IPS-18c (cell line): ENCODE data around the gene ADAM11.

Experiments
- H3K4me3 ChIP-seq: 2 replicates; pipeline ENCODE4 v1.7.0; 2013; ENCODE audit warnings: low read depth, mild to moderate bottlenecking, low read length, moderate library complexity; ENCODE audit not compliant: insufficient read depth
- H3K9me3 ChIP-seq: one replicate; pipeline ENCODE4 v1.6.1; 2013; ENCODE audit warnings: mild to moderate bottlenecking, low read length, moderate library complexity; ENCODE audit not compliant: control insufficient read depth, insufficient read depth

The ADAM11 gene

DNA sequence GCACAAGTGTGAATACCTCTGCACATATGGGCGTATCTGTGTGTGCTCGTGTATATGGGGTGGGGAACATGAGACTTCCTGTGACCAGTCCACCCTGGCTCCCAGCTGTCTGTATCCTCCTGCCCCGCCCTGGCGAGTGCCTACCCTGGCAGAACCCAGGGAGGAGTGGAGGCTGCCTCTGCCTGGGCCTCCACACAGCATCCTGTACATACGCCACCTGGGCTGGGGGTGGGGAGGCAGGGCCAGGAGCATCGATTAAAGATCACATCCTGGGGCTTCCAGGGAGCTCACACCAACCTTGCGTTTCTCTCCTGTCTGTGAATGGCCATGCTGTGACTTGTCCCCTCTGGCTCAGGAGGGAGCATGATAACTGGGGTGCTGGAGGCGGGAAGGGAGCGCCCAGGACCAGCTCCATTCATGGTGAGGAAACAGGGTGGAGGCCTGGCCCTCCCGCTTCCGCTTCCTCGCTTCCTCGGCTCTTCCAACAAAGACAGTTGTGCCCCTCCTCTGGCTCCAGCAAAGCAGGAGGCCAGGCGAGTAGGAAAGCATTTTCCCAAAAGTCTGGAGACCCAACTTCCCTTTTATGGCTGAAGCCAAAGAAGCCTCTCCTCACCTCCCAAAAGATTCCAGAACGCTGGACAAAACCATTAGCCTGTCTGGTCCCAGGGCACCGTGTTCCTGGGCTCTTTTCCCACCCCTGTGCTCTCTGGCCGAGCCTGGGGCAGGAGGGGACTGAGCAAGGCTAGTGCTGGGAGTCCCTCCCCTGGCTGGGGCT lies 22.9 kb downstream of the ADAM11 start:
- H3K9me3 ChIP-seq: no peaks in the 10 kb centered on the region
- no peak overlapping the region for H3K4me3 ChIP-seq

DNA sequence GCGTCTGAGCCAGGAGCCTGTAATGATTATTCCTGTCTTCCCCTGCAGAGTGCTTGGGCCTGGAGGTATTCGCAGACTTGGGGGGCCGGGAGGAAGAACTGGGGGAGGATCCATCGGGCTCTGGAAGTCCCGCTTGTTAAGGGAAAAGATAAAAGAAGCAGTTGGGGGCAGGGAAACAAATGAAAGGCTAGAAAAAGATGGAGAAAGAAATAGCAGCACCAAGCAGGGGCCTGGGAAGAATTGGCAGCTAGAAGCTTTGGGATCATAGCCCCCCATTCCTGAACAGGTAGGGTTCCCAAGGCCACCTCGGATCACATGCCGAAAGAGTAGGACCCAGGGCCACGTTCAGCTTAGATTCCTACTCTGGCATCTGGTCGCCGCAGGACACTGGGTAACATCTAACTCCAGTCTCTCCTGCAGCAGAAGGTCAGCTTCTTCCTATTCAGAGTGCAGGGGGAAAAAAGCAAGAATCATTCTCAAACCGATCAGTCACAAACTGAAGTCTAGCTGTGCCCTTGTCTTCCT lies 23.6 kb downstream of the ADAM11 start:
- H3K4me3 ChIP-seq: no peak overlapping the region
- H3K9me3 ChIP-seq: no peaks in the 10 kb centered on the region

- no peak overlapping the region for H3K4me3 ChIP-seq
- no peaks in the 10 kb centered on the region for H3K9me3 ChIP-seq
Measured at GRCh38 chr17:44785921-44786320, 27.1 kb downstream of the ADAM11 start.

GRCh38 chr17:44786551-44787081 lies 27.8 kb downstream of the ADAM11 start:
- H3K9me3 ChIP-seq: no peaks in the 10 kb centered on the region
- H3K4me3 ChIP-seq: no peak overlapping the region

DNA sequence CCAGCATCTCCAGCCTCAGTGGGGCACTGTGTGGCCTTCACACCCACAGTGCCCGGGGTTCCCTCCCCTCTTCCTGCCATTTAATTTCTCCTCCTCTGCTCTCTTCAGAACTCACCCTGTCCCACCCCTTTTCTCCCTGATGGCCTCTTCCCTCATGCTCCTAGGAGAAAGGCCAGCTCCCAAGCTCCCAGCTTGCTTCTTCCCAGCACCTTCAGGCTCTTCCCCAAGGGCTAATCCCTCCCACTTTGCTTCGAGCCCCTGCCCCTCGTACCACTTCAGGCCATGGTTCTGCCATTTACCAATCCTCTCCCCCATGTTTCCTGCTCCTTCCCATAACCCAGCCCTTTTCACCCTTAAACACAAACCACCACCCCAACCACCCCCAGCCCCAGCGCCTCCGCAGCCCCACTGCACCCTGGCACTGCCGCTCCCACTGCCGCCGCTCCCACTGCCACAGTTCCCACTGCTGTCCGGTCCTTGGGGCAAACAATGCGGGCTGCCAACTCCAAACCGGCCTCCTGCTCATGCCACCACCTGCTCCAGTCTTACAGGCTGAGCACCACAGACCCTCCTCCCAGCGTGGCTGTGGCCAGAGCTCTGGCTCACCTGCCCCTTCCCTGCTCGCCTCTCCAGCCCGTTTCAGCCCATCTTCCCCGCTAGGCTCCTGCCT lies 28.6 kb downstream of the ADAM11 start:
- Histone ChIP-seq H3K4me3 (no peak overlapping the region), H3K9me3 (no peaks in the 10 kb centered on the region)

DNA sequence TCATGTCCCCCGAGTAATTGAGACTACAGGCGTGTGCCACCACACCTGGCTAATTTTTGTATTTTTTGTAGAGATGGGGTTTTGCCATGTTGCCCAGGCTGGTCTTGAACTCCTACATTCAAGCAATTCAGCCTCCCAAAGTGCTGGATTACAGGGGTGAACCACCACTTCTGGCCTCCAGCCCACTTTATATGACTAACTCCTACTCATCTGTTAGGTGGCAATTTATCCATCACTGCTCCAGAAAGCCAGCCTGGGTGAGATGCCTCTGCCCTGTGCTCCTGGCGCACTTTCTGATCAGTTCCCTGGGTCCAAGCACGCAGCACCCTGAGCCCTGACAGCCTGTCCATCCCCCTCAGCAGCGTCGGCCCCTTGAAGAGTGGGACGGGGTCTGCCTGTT lies 29.4 kb downstream of the ADAM11 start:
- no peaks in the 10 kb centered on the region for H3K9me3 ChIP-seq
- no peak overlapping the region for H3K4me3 ChIP-seq

GRCh38 chr17:44792276-44792675 lies 33.5 kb downstream of the ADAM11 start:
- H3K4me3 ChIP-seq: no peak overlapping the region
- no peaks in the 10 kb centered on the region for H3K9me3 ChIP-seq

- no peaks in the 10 kb centered on the region for H3K9me3 ChIP-seq
Measured at GRCh38 chr17:44793885-44794842, 35.4 kb downstream of the ADAM11 start.

DNA sequence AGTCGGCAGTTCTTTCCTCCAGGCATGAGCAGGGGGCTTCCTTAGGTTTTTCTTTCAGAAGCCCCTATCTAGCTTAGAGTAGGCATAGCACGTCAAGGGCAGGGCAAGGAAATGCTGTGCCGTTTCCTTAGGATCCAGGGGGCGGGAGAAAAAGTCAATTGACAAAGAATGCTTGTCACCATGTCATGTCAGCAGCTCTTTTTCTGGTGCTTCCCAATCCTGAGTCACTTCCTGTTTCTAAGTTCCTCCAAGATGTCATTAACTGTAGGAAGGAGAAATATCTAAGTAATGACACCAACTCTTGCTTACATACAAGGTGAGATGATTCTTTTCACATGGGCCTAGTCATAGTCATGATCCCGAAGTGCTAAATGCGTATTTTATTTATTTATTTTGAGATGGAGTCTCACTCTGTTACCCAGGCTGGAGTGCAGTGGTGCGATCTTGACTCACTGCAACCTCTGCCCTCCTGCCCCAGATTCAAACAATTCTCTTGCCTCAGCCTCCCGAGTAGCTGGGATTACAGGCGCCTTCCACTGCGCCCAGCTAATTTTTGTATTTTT lies 36.1 kb downstream of the ADAM11 start:
- H3K4me3 ChIP-seq: no peak overlapping the region
- H3K9me3 ChIP-seq: no peaks in the 10 kb centered on the region

More at GRCh38 chr17:44793885-44794842, 35.4 kb downstream of the ADAM11 start:
- no peak overlapping the region for H3K4me3 ChIP-seq

- H3K4me3 ChIP-seq: no peak overlapping the region
- no peaks in the 10 kb centered on the region for H3K9me3 ChIP-seq
Measured at GRCh38 chr17:44795421-44795820, 36.6 kb downstream of the ADAM11 start.

- H3K9me3 ChIP-seq: no peaks in the 10 kb centered on the region
- no peak overlapping the region for H3K4me3 ChIP-seq
Measured at GRCh38 chr17:44795928-44796327, 37.1 kb downstream of the ADAM11 start.

GRCh38 chr17:44796731-44797130 lies 37.9 kb downstream of the ADAM11 start:
- H3K9me3 ChIP-seq: no peaks in the 10 kb centered on the region

DNA sequence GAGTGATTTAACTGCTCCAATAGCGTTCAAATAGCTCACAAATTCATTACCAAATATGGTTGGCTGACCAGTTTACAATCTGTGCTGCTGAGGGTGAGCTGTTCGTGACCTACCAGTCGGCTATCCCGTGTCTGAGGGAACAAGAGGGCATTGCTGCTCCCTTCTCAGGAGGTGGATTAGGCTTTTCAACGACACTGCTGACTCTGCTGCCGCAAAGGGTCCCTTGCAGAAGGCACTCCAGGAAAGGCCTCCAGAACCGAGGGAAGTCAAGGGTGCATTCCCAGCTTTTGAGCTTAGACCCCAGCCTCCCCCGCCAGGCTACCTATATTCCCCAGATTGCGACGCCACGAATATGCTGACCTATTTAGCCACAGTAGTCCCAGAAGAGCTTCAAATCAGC lies 39.0 kb downstream of the ADAM11 start:
- H3K4me3 ChIP-seq: no peak overlapping the region
- no peaks in the 10 kb centered on the region for H3K9me3 ChIP-seq

More at GRCh38 chr17:44796731-44797130, 37.9 kb downstream of the ADAM11 start:
- H3K4me3 ChIP-seq: no peak overlapping the region

DNA sequence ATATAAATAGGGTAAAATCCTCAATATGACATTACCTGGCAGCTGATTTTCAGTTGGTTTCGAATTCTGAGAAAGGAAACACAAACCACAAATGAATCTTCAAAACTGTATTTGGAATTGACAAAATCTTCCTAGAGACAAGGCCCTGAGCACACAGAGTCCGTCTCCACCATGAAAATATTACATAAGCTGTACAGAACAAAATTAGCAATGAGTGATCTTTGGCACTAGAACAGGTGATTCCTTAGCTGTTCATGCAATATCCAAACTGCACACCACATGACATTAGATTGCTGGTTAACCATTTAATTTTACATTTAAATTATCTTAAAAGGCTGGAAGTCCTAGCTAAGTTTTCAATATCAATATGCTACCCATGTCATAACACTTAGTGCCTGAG lies 39.6 kb downstream of the ADAM11 start:
- H3K9me3 ChIP-seq: no peaks in the 10 kb centered on the region
- no peak overlapping the region for H3K4me3 ChIP-seq

DNA sequence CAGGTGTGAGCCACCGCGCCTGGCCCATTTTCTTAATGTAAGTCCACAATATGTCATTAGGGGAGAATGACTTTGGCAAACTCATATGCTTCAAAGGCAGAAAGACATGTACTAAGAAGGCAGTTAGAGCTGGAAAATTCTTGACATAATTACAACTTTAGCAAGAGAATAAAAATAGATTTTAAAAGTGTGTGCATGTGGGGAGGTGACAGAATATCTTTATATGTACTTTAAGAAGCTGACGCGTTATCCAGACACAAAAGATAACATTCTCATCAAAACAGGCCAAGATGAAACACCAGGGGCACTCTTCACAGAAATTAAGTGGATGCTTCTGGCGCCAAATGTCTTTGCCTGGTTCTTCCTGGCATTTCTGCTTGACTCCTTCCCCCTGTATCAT lies 43.1 kb downstream of the ADAM11 start:
- Histone ChIP-seq H3K9me3 (no peaks in the 10 kb centered on the region), H3K4me3 (no peak overlapping the region)

GRCh38 chr17:44804302-44805089 lies 45.7 kb downstream of the ADAM11 start:
- no peak overlapping the region for H3K4me3 ChIP-seq

More at GRCh38 chr17:44804302-44805089, 45.7 kb downstream of the ADAM11 start:
- no peaks in the 10 kb centered on the region for H3K9me3 ChIP-seq
